Measurements from ENCODE around the gene MRPL20.
A peak's percentile ranks its signal among the peaks of the same experiment; 100 is the strongest.

DNA sequence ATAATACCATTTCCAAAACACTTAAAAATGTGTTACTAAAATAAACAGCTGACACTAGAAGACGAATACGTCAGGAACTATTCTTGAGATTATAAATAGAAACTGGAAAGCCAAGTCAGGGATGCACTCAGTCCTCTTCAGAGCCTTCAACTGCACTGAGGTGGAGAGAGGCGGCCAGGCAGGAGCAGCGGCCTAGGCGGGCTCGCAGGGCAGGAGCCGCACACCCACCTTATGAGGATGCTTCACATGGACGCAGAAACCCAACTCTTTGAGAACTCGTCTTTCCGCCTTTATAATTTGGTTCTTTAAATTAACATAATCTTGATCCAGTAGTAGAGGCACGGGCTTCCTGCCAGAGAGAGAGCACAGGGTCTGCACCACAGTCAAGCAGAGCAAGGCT lies 11.9 kb downstream of the MRPL20 start:
- TF ChIP-seq POLR2A (IDR thresholded peaks at IDR 0.05) (no peak), POLR2AphosphoS5 (IDR thresholded peaks at IDR 0.05) (peak in 1 of 3 donors; percentile 20)
- TF ChIP-seq, protein P1, sequence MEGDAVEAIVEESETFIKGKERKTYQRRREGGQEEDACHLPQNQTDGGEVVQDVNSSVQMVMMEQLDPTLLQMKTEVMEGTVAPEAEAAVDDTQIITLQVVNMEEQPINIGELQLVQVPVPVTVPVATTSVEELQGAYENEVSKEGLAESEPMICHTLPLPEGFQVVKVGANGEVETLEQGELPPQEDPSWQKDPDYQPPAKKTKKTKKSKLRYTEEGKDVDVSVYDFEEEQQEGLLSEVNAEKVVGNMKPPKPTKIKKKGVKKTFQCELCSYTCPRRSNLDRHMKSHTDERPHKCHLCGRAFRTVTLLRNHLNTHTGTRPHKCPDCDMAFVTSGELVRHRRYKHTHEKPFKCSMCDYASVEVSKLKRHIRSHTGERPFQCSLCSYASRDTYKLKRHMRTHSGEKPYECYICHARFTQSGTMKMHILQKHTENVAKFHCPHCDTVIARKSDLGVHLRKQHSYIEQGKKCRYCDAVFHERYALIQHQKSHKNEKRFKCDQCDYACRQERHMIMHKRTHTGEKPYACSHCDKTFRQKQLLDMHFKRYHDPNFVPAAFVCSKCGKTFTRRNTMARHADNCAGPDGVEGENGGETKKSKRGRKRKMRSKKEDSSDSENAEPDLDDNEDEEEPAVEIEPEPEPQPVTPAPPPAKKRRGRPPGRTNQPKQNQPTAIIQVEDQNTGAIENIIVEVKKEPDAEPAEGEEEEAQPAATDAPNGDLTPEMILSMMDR (IDR thresholded peaks at IDR 0.05 in 8 of 11, conservative IDR thresholded peaks at IDR 0.05 in 3 of 11) = no peak

Measured in spleen (tissue), 7 donors.